MCF 10A (cell line): ENCODE measurements around the gene YLPM1. TPM values are rescaled to one million over a fixed set of nuclear protein-coding genes. Genes with fewer than 3 reads are reported as not detected.

Experiments used
- BruUV-seq: library from RNA; stranded (reverse); fragments of 400-500 nt; replicated peaks from 2 replicates; lab custom pipeline; 2021; lab: Mats Ljungman, UMichigan
- CTCF ChIA-PET: fragments of 300-600 bp; sonication (Branson Sonifier 250); formaldehyde crosslinking; extraction: SDS; loops from one replicate; lab custom pipeline; 2021; ENCODE audit warnings: antibody characterized with exemption, inconsistent platforms; lab: Yijun Ruan, JAX
- POLR2A ChIA-PET: fragments of 300-600, 350-650 bp; sonication (Branson Sonifier 250); formaldehyde crosslinking; extraction: SDS; loops from one replicate; lab custom pipeline; 2020; ENCODE audit warnings: antibody characterized with exemption, inconsistent platforms; lab: Yijun Ruan, JAX
- DNase-seq: peaks from one replicate; pipeline ENCODE4 v3.0.0-alpha.2; 2018; ENCODE audit not compliant: unreplicated experiment
- H3K27ac Mint-ChIP-seq: one replicate; pipeline ENCODE4 v1.8.0; 2022; ENCODE audit warnings: mild to moderate bottlenecking, low read depth, mixed read lengths; ENCODE audit not compliant: unreplicated experiment
- H3K27me3 Mint-ChIP-seq: one replicate; pipeline ENCODE4 v1.8.0; 2022; ENCODE audit warnings: mixed read lengths; ENCODE audit not compliant: insufficient read depth, unreplicated experiment
- H3K36me3 Mint-ChIP-seq: one replicate; pipeline ENCODE4 v1.8.0; 2022; ENCODE audit warnings: mild to moderate bottlenecking, moderate library complexity, mixed read lengths; ENCODE audit not compliant: insufficient read depth, unreplicated experiment
- H3K4me1 Mint-ChIP-seq: one replicate; pipeline ENCODE4 v1.8.0; 2022; ENCODE audit warnings: mixed read lengths; ENCODE audit not compliant: insufficient read depth, unreplicated experiment
- H3K4me3 Mint-ChIP-seq: one replicate; pipeline ENCODE4 v1.8.0; 2022; ENCODE audit warnings: mild to moderate bottlenecking, moderate library complexity, mixed read lengths; ENCODE audit not compliant: unreplicated experiment
- H3K9me3 Mint-ChIP-seq: one replicate; pipeline ENCODE4 v1.8.0; 2022; ENCODE audit warnings: mixed read lengths; ENCODE audit not compliant: unreplicated experiment
- intact Hi-C: fragments of 100-400 bp; cut with micrococcal nuclease; formaldehyde crosslinking; loops from 2 replicates; pipeline ENCODE4 v1.14.1; 2022
- total RNA-seq: library from RNA; stranded (reverse); gene quantifications from 2 replicates; pipeline ENCODE4 v1.2.3, GENCODE V29; 2022
- TF ChIP-seq, protein P1 (sequence below): fragments of 200-600 bp; IDR thresholded peaks from one replicate; pipeline ENCODE4 v1.8.0; 2022; ENCODE audit warnings: antibody characterized with exemption, mild to moderate bottlenecking; ENCODE audit not compliant: unreplicated experiment

YLPM1 gene
- total RNA-seq, 1 experiment from 2014 or later = 40.5 TPM

DNA sequence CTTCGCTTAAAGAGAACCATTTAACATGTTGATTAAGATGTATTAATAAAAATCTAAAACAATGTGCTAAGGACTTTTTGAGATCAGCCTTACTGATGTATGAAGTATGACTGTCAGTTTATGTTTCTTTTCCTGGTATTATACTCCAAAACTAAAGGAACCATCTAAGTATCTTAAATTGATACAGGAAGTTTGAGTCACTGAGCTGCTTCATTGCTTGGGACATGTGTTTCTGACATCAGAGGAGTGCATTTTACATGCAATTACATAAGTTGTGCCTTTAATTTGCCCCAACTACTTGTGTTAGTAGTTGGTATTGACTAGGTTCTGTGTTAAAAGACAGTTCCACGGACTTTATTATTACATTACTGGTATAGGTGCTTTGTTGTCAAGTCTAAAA, 61.9 kb downstream of the YLPM1 start:
- Mint-ChIP-seq H3K27ac (no peak overlapping the region), H3K27me3 (no peaks in the 10 kb centered on the region), H3K4me1 (no peaks in the 10 kb centered on the region), H3K9me3 (no peaks in the 10 kb centered on the region), H3K4me3 (no peak overlapping the region), H3K36me3 (peaks cover 34% of the 10 kb centered on the region)
- peak; percentile 5 for DNase-seq
- TF ChIP-seq, protein P1, sequence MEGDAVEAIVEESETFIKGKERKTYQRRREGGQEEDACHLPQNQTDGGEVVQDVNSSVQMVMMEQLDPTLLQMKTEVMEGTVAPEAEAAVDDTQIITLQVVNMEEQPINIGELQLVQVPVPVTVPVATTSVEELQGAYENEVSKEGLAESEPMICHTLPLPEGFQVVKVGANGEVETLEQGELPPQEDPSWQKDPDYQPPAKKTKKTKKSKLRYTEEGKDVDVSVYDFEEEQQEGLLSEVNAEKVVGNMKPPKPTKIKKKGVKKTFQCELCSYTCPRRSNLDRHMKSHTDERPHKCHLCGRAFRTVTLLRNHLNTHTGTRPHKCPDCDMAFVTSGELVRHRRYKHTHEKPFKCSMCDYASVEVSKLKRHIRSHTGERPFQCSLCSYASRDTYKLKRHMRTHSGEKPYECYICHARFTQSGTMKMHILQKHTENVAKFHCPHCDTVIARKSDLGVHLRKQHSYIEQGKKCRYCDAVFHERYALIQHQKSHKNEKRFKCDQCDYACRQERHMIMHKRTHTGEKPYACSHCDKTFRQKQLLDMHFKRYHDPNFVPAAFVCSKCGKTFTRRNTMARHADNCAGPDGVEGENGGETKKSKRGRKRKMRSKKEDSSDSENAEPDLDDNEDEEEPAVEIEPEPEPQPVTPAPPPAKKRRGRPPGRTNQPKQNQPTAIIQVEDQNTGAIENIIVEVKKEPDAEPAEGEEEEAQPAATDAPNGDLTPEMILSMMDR = no peak
- intact Hi-C loops = no loop called here
- POLR2A ChIA-PET = interaction anchor here (0.5 kb wide), 1 partner anchor 9 kb away, joined by 5 read pairs; no protein-coding TSS in a partner anchor
- no TSS peak for BruUV-seq
- CTCF ChIA-PET = no interaction called here

DNA sequence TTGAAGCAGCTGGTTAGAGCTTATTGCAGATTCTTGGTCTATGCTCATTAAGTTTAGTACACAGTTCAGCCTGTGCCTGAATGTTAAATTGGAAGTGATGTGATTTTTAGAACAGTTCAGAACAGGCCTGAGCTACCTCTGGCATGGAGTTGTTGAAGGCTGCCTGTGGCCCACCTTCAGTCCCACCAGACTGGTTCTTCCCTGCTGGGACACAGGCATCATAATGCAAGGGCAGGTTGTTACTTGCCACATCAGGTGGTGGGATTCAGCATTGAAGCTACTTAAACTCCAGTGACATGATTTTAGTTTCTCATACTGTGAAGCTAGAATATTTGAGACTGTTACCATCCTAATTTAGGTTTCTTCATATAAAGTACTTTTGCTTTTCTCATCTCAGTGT, 63.5 kb downstream of the YLPM1 start:
- no TSS peak for BruUV-seq
- intact Hi-C loops = no loop called here
- no peak overlapping the region for H3K4me3 Mint-ChIP-seq
- POLR2A ChIA-PET = no interaction called here
- CTCF ChIA-PET = no interaction called here
- H3K4me1 Mint-ChIP-seq = no peaks in the 10 kb centered on the region
- H3K27ac Mint-ChIP-seq = no peak overlapping the region
- no peak for DNase-seq
- peaks cover 20% of the 10 kb centered on the region for H3K36me3 Mint-ChIP-seq
- TF ChIP-seq, protein P1 = no peak
- H3K27me3 Mint-ChIP-seq = no peaks in the 10 kb centered on the region
- no peaks in the 10 kb centered on the region for H3K9me3 Mint-ChIP-seq

DNA sequence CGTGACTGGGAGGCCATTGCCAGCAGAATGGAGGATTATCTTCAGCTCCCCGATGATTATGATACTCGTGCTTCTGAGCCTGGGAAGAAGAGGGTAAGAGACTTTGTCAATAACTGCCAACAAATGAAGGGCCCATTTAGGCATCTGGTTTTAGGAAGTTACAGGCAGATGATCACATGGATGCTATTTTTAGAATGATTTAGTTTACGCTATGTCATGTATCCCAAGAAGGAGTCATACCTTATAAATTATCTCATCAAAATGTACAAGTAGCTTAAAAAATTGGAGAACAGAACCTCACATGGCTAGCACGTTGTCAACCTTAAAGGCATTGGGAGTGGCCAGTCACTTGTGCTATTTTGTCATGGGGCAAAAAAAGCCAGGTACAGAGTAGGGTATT, 66.1 kb downstream of the YLPM1 start:
- intact Hi-C loops = no loop called here
- H3K27me3 Mint-ChIP-seq = no peaks in the 10 kb centered on the region
- ChIA-PET POLR2A (no interaction called here), CTCF (interaction anchor here (0.6 to 0.7 kb wide), 2 partner anchors 12 to 279 kb away, joined by 3 read pairs; no protein-coding TSS in a partner anchor)
- no peaks in the 10 kb centered on the region for H3K9me3 Mint-ChIP-seq
- peaks cover 22% of the 10 kb centered on the region for H3K36me3 Mint-ChIP-seq
- H3K4me3 Mint-ChIP-seq = no peak overlapping the region
- DNase-seq = no peak
- TF ChIP-seq, protein P1 = no peak
- H3K27ac Mint-ChIP-seq = no peak overlapping the region
- BruUV-seq = no TSS peak
- no peaks in the 10 kb centered on the region for H3K4me1 Mint-ChIP-seq

DNA sequence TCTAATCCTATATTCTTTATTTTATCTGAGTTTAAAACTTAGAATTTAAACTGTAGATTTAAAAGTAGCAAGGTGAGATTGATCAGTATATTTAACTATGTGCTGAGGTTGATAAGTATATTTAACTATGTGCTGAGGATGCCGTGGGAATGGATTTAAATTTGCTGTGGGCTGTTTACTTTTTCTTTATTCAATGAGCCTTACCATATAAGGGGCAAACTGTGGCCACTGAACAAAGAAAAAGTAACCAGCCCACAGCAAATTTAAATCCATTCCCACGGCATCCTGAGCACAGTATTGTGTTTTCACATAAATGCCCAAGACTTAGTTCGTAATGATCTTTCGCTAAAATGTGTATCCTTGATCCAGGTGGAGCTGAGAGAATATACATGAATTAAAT, 69.7 kb downstream of the YLPM1 start:
- ChIA-PET POLR2A (interaction anchor here (0.7 to 1.7 kb wide), 2 partner anchors 22 to 106 kb away, joined by 3 read pairs; no protein-coding TSS in a partner anchor), CTCF (interaction anchor here (0.6 to 0.7 kb wide), 2 partner anchors 233 to 255 kb away, joined by 3 to 4 read pairs; no protein-coding TSS in a partner anchor)
- BruUV-seq = no TSS peak
- no peak for DNase-seq
- H3K9me3 Mint-ChIP-seq = no peaks in the 10 kb centered on the region
- TF ChIP-seq, protein P1 = no peak
- H3K27me3 Mint-ChIP-seq = no peaks in the 10 kb centered on the region
- intact Hi-C loops = no loop called here
- peaks cover 51% of the 10 kb centered on the region for H3K36me3 Mint-ChIP-seq
- H3K4me1 Mint-ChIP-seq = peaks cover 6% of the 10 kb centered on the region
- no peak overlapping the region for H3K4me3 Mint-ChIP-seq
- H3K27ac Mint-ChIP-seq = no peak overlapping the region
